Superior temporal gyrus (tissue), 1 donor: ENCODE measurements around the gene STON2.

Experiments used
- DNase-seq: peaks from one replicate; pipeline ENCODE4 v3.0.0-alpha.2; 2016; ENCODE audit errors: extremely low spot score

The STON2 gene

GRCh38 chr14:81303258-81303935 lies 96.7 kb downstream of the STON2 start:
- no peak for DNase-seq

DNA sequence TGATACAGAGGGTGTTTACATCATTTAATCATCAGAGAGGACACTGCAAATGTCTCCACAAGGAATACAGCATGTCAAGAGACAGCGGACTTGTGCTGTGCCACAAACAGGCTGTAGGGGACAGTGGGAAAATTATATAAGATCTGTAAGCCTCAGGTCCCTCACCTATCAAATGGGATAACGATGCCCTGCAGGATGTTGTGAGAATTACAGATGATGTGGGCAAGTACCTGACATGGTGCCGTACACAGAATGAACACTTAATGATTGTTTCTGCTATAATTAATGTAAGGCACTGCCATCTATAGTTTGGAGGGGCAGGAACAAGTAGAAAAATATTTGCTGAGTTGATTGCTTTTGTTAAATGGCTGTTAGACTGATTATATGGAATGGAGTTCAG lies 97.5 kb downstream of the STON2 start:
- DNase-seq, result no peak

DNA sequence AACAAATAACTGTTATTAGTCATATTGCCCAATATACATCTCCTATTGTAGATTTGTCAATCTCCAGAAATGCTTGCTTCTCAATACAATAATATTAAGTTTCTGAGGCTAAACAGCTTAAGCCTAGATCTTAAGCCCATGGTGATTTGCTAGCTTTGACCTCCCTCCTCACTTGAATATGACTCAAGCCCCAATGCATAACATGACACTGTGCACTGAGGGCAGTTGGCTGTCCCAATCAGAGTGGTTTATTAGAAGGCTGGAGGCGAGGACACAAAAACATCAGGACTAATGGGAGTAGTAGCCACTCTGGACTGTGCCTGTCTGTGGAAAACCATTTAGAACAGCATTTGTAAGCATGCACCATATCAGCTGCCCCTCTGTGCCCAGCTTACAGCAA lies 98.3 kb downstream of the STON2 start:
- no peak for DNase-seq

DNA sequence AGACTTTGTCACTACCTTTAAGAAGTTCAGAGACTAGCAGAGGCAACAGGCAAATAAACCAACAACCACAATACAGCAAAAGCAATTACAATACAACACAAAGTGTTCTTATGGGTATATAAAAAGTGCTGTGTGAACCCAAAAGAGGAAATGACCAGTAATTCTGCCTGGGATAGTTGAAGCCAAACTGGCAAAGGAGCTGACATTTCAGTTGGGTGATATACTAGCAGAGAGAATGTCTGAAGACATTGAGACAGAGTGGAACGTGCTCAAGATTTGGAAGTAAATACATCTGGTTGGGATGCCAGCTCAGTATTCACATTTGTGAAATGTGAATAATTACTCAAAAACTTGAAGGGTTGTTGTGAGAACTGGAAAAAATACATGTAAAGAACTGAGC lies 98.8 kb downstream of the STON2 start:
- DNase-seq, result no peak

DNA sequence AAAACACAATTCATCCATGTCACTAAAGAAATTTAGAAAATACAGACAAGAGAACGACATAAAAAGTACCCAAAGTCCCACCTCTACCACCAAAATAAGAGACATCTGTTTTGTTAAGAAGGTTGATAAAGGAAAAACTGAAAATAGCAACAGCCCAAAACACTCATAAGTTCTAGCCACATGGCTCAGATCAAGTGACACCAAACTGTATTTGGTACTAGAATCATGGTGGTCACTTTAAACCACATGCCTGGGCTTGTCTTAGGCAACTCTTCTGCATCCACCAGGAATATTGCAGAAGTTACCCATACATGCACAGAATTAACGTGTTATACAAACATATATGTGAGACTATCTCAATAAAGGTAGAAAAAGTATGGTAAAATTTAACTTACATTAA lies 101.2 kb downstream of the STON2 start:
- no peak for DNase-seq

DNA sequence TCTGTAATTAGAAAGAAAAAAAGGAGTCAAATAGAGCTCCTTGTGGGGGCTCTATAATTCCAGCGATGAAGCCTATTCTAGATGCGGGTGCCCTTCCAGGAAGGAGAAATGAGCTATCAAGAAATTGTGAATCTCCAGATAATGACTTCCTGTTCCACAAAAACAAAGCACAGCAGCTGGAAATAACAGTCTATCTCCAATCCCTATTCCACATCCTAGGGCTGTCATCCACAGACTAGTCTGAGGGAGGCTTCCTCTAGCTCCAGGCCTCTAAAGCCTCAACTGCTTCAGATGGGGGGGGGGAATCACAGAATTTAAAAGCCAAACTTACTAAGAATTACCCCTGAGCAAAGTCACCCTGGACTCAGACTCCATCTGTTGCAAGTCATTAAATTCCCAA lies 102.0 kb downstream of the STON2 start:
- DNase-seq, result no peak

GRCh38 chr14:81295958-81296923 lies 103.9 kb downstream of the STON2 start:
- DNase-seq, result no peak

DNA sequence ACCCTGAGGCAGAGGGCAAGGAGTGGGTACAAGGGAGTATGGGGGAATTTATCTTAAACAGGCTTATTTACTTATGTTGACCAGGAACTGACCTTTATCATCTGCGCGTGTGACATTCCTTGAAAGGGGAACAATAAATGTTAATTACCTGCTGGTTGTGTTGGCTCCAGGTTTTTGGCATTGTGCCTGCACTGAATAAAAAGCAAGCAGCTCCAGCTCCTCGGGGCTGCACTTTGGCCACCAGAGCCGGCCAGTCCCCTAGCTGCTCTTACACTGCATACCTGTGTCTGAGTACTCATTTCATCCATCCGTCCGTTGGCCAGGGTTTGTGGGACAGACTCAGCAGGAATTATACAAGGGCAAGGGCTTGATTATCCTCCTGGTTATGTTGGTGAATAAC lies 110.6 kb downstream of the STON2 start:
- no peak for DNase-seq

DNA sequence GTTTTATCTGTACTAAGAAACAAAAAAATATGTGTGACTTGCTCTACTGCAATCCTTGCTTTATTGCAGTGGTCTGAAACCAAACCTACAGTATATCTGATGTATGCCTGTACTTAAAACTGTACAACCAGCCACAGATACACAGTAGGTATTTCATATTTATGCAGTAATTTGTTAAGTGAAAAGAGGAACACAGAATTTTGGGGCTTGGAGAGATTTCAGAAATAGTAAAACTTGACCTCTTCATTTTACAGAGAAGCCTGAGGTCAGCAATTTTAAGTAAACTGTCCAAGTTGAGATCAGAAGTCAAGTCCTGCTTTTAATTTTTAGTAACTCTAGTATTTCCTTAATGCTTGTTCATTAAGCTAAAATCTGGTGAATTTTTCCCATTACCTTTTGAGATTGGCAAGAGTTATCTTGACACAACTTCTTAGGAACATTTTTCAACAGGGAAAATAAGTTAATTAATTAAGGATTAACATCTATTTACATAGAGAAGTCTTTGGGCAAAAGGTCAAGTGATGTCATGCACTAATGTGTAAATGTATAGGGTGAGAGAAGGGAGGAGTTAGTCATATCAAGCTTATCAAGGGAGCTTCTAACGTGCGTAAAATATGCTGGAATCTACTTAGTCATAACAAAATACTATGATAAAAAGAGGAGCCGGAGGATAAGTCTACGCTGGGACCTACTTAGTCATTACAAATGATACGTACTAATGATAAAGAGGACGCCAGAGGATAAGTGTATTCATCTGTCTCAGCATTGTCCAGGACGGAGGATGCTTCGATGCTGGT lies 113.4 kb downstream of the STON2 start:
- DNase-seq, result no peak

DNA sequence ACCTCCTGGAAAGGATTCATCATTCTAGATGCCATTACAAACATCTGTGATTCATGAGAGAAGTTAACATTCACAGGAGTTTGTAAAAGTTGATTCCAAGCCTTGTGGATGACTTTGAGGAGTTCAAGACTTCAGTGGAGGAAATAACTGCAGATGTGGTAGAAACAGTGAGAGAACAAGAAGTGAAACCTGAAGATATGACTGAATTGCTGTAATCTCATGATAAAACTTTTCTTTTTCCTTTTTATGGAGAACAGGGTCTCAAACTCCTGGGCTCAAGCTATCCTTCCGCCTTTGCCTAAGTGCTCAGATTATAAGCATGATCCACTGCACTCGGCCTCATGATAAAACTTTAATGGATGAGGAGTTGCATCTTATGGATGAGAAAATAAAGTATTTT lies 114.9 kb downstream of the STON2 start:
- no peak for DNase-seq

GRCh38 chr14:81281332-81281731 lies 118.8 kb downstream of the STON2 start:
- no peak for DNase-seq

DNA sequence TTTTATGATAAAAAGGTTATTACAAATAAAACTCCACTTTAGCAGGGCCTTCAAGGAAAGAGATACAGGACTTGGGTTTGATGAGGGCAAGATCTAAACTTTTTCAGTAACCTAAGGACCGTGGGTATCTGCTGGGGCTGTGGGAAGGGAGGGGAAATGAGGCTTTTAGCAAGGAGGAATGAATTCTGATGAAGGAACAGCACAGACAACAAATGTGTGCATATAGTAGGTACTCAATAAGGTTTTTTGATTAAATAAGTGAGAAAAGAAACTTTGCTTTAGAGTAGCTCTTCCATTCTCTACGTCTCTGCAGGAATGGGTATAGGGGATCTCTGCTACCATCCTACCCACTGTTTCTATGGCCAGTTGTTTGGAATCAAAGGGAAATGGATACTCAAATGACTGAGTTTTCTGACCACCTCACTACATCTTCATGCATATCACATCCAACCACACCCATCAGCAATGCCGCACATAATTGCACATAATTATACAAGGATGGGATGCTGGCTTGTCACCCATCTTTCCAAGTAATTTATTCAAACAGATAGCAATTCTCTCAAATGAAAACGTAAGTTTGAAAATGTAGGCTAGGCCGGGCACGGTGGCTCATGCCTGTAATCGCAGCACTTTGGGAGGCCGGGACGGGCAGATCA lies 119.9 kb downstream of the STON2 start:
- DNase-seq, result no peak

GRCh38 chr14:81277096-81277495 lies 123.0 kb downstream of the STON2 start:
- DNase-seq, result no peak

DNA sequence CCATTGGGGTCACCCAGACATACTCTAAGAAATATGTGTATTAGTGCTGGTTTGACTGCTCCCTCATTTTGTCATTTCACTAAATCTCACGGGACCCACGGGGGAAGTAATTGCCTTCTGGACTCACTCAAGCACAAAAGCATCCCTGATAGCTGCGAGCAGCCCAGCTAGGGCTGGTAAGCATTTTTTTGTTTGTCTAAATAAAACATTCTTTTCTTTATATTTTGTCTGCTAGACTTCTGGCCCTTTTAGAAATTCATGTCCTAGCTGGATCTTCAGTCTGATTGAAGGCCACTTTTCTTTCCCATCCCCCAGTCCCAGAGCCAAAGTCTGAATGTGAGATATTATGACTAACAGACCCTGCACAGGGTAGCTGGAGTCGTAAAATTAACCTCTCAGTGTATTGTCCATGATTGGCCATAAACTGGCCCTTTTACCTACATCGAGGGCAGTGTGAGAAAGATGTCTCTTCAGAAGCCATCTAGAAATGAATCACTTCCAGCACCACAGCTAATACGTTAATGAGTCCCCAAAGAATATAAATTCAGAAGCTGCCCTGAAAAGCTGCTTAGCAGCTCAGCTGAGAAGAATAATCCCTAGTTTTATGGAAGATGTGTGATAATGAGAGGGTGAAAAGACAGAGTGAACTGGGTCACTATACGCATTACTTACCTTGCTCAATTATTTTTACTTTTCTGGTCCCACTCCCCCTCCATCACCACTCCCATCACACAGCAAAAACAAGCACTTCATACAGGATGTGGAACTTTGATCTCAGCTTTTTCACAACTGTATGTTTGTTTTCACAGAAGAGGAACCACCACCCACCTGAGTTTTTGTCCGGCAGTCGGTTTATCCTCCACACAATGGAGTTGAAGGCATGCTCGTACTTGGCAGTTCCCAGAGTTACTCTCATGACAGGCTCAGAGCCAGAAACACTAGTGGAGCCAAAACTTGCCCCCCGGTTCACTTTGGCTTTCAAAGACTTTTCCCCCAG lies 123.8 kb downstream of the STON2 start:
- no peak for DNase-seq

DNA sequence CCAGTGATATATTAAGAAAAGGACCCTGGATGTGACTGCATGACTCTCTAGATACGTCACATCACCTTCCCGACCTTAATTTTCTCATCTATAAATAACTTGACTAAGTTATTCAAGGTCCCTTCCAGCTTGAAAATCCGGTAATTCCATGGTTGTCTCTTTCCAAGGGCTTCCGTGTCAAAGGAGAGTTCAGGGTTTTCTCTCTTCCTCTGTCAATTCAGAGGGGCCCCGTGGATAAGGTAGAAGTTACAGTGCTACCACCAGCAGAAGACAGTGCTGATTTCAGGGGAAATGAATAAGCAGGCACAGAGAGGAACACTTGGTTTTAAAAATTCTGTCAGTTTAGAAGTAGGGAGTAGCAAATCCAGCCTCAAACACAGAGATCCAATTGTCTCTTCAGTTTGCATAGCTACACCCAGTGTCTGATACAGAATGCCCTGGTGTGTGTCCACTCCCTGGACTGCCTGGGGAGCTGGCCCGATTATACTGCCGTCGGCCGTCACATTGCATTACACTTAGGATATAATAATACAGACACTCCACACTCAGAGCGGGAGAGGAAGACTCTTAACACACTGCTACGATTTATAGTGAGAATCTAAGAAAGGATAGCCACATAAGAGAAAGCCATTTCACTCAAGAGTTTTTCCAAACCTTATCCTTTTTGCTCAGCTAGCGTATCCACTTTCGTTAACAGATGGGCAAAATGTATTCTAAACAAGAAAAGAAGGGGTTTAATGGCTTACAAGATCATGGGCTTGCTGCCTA lies 124.6 kb downstream of the STON2 start:
- peak; percentile 58 for DNase-seq

GRCh38 chr14:81273961-81274575 lies 126.1 kb downstream of the STON2 start:
- DNase-seq, result no peak

- DNase-seq, result no peak
Measured at GRCh38 chr14:81273521-81273920, 126.6 kb downstream of the STON2 start.

GRCh38 chr14:81272317-81272716 lies 127.8 kb downstream of the STON2 start:
- DNase-seq, result no peak

DNA sequence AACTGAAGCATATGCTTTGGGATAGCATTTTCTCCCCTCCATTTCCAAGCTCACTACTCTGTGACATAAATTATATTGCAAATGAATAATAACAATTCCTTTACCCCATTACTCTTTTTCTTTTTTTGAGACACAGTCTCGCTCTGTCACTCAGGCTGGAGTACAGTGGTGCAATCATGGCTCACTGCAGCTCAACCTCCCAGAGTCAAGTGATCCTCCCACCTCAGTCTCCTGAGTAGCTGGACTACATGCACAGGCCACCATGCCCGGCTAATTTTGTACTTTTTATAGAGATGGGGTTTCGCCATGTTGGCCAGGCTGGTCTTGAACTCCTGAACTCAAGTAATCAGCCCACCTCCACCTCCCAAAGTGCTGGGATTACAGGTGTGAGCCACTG lies 130.1 kb downstream of the STON2 start:
- DNase-seq, result no peak
